Stimulated activated effector memory CD8-positive, alpha-beta T cell treated with anti-CD3 and anti-CD28 coated beads, Interleukin-12 subunit alpha, Interleukin-12 subunit beta, amount 100 ng/mL, for 72 hours (primary cell): ENCODE measurements around the gene PTPRN2.
"Not testable (repeated sequence)": the region's sequence is repeated elsewhere in the genome, so short reads cannot be mapped to it uniquely, and the experiment has no call there.

Experiments
- ATAC-seq: fragments of 150-1000 bp; cut with Tn5 transposase; 2 replicates; pipeline ENCODE4 v1.10.0; 2021
- DNase-seq, 2 donors: peaks; one replicate each; pipeline ENCODE4 v3.0.0; 2021 to 2022; ENCODE audit warnings: low spot score in 2 of 2
- H3K27ac Mint-ChIP-seq: one replicate; pipeline ENCODE4 v1.8.0; 2022; ENCODE audit warnings: mild to moderate bottlenecking, mixed read lengths
- H3K36me3 Mint-ChIP-seq: one replicate; pipeline ENCODE4 v1.8.0; 2022; ENCODE audit warnings: mild to moderate bottlenecking, mixed read lengths
- H3K4me1 Mint-ChIP-seq: one replicate; pipeline ENCODE4 v1.8.0; 2022; ENCODE audit warnings: mixed read lengths
- H3K4me3 Mint-ChIP-seq: one replicate; pipeline ENCODE4 v1.8.0; 2022; ENCODE audit warnings: mild to moderate bottlenecking, mixed read lengths
- H3K9me3 Mint-ChIP-seq: one replicate; pipeline ENCODE4 v1.8.0; 2022; ENCODE audit warnings: mixed read lengths

Gene PTPRN2

DNA sequence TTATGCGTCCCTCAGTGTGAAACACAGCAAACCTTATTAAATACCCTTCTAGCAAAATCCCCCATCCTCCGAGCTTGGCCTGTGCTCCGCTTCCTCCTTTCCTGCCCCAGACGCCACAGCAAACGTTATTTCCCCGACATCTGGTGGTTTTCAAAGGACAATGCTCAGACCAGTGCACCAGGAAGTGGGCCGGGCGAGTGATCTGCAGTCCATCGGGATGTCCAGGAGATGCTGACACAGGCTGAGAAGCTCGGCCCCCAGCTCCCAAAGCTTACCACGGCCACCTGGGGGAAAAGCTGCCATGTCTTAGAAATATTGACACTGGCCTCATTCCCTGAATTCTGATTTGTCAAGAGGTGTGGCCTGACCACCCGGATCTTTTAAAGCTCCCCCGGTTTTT, 129.5 kb downstream of the PTPRN2 start:
- Mint-ChIP-seq H3K27ac (no peak overlapping the region), H3K4me1 (no peaks in the 10 kb centered on the region), H3K9me3 (peaks cover under 1% of the 10 kb centered on the region), H3K4me3 (no peak overlapping the region), H3K36me3 (no peaks in the 10 kb centered on the region)
- ATAC-seq (no peak), DNase-seq (no peak)

- H3K36me3 Mint-ChIP-seq, H3K9me3 Mint-ChIP-seq: not testable (repeated sequence)
These were observed 130.0 kb downstream of the PTPRN2 start for GRCh38 chr7:158457586-158457985.

DNA sequence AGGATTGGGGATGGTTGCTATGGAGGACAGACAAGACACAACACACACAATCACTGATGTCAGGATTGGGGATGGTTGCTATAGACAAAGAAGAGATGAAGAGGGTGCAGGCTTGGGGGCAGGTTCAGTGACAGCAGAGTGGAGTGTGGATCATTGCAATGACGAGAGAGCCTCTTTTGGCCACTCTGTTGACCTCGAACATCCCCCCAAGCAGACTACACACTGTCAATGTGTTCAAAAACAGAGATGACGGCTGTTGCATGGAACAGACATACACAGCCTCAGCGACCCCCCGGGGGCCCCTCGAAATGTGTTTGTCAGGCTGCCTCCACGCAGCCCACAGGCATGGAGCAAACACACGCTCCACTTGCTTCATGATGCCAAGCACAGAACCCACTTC, 133.0 kb downstream of the PTPRN2 start:
- no peak overlapping the region for H3K4me3 Mint-ChIP-seq
- H3K9me3 Mint-ChIP-seq: no peaks in the 10 kb centered on the region
- H3K4me1 Mint-ChIP-seq: no peaks in the 10 kb centered on the region
- ATAC-seq: no peak
- no peaks in the 10 kb centered on the region for H3K36me3 Mint-ChIP-seq
- H3K27ac Mint-ChIP-seq: no peak overlapping the region
- DNase-seq: no peak

More at GRCh38 chr7:158457586-158457985, 130.0 kb downstream of the PTPRN2 start:
- not testable (repeated sequence) for H3K4me1 Mint-ChIP-seq, DNase-seq, ATAC-seq, H3K4me3 Mint-ChIP-seq, H3K27ac Mint-ChIP-seq

DNA sequence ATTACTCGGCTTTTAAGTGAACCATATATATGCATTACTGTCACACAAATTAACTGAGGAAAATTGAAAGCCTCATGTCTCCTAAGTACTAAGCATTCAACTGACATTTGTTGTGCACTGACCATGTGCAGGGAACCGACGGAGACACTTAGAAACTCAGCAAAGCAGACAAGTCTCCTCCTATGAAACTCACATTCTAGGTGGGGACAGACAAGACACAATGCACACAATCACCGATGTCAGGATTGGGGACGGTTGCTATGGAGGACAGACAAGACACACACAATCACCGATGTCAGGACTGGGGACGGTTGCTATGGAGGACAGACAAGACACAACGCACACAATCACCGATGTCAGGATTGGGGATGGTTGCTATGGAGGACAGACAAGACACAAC, 134.0 kb downstream of the PTPRN2 start:
- DNase-seq: no peak
- H3K4me1 Mint-ChIP-seq: no peaks in the 10 kb centered on the region
- no peak overlapping the region for H3K4me3 Mint-ChIP-seq
- no peaks in the 10 kb centered on the region for H3K9me3 Mint-ChIP-seq
- no peak for ATAC-seq
- no peaks in the 10 kb centered on the region for H3K36me3 Mint-ChIP-seq
- no peak overlapping the region for H3K27ac Mint-ChIP-seq

DNA sequence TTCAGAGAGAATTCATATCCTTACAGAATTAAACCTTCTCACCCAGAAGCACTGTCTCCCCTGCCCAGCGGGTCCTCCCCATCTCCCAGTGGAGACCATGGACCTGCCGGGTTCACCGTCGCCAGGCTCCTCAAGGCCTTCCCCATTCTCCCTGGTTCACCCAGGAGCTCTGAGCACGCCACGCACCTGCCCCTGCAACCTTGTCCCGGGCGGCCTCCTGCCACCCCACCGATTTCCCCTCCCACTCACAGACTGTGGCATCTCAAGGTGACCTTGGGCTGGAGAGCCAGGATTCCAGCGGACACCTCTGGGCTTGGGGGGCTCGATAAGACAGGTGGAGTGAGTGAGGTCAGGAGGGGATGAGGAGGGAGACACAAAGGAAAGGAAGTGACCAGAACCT, 135.3 kb downstream of the PTPRN2 start:
- ATAC-seq (no peak), DNase-seq (no peak)
- H3K4me1 Mint-ChIP-seq: no peaks in the 10 kb centered on the region
- H3K27ac Mint-ChIP-seq: no peak overlapping the region
- H3K4me3 Mint-ChIP-seq: no peak overlapping the region
- H3K36me3 Mint-ChIP-seq: no peaks in the 10 kb centered on the region
- H3K9me3 Mint-ChIP-seq: no peaks in the 10 kb centered on the region

DNA sequence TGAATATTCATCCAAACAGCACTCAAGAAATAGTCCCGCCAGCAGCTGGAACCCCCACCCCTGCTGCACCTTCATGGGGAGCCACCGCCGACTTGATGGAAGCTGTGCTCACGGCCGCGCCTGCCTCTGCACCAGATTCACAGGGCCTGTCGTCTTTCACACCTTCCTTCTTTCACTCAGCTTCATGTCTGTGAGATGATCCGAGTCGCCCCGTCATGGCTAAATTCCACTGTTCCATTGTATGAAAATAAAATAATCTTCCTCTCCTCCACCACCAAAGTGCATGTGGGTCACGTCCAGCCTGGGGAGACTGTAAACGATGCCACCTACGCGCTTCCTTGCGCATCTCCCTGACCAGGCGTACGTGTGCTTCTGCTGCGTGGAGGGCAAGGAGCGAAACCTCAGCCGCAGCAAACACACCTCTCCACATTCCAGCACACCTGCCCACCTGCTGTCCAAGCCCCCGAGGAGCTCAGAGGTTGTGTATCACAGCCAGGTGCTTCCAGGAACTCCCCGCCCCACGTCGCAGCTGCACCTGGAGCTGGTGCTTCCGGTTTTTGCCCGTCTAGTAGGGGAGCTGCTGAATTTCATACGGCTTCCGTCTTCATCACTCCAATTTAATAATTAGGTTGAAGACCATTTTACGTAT, 137.0 kb downstream of the PTPRN2 start:
- DNase-seq: no peak
- Mint-ChIP-seq H3K36me3 (no peaks in the 10 kb centered on the region), H3K9me3 (no peaks in the 10 kb centered on the region), H3K27ac (no peak overlapping the region), H3K4me3 (no peak overlapping the region), H3K4me1 (no peaks in the 10 kb centered on the region)
- ATAC-seq: no peak

DNA sequence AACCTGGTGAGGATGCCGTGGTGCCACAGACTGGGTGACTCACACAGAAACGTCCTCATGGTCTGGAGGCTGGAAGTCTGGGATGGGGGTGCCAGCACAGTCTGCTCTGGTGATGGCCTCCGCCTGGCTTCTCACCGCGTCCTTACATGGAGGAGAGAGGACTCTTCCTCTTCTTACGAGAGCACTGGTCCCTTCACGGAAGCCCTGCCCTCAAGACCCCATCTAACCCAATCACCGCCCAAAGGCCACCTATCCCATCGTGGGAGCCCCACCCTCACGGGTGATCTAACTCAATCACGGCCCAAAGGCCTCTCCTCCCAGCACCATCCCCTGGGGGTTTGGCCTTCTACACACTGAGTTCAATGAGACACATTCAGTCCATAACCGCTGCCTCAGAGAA, 137.7 kb downstream of the PTPRN2 start:
- Mint-ChIP-seq H3K4me1 (no peaks in the 10 kb centered on the region), H3K36me3 (no peaks in the 10 kb centered on the region), H3K27ac (no peak overlapping the region), H3K4me3 (no peak overlapping the region), H3K9me3 (no peaks in the 10 kb centered on the region)
- no peak for DNase-seq
- ATAC-seq: no peak

DNA sequence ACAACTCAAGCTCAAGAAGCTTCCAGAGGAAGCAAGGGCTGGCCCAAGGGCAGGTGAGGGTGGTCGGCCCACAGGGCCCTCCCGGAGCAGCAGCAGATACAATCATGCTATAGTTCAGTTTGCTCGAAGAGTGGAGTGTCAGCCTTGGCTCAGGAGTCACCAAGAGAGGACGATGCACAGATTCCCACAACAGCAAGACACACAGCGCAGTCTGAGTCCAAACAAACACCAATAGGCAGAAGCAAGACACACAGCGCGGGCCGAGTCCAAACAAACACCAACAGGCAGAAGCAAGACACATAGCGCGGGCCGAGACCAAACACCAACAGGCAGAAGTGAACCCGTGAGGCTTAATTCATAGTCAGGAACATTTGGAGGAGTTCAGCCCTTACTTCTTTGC, 138.4 kb downstream of the PTPRN2 start:
- Mint-ChIP-seq H3K27ac (no peak overlapping the region), H3K36me3 (no peaks in the 10 kb centered on the region), H3K4me3 (no peak overlapping the region), H3K9me3 (no peaks in the 10 kb centered on the region), H3K4me1 (no peaks in the 10 kb centered on the region)
- no peak for ATAC-seq
- no peak for DNase-seq

DNA sequence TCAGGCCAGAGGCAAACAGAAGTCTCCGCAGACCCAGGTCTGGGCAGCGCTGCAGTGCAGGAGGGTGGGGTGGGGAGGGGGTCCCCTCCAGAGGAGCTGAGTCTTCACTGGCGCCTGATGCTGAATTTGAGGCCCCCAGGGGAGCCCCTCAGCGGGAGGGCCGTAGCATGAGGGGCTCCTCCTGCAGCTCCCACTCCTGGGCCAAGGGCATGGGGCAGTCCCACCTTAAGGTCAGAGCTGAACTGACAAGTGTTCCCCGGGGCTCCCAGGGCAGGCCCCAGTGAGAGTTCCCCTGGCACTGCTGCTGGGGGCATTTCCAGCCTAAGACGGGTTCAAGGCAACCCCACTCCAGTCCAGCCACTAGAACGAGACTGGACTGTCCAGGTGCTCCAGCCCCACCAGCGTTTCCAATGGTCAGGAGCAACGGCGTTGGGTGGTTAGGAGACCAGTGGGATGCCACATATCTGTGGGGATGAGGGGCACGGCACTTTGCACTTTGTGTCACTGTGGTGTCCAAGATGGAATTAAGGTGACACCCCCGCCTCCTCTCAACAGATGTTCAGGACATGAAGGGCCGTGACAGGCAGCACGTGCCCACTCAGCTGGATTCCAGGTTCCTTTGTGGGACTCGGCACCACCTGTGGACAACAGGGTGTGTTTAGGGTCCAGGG, 139.1 kb downstream of the PTPRN2 start:
- no peaks in the 10 kb centered on the region for H3K36me3 Mint-ChIP-seq
- ATAC-seq: no peak
- no peak for DNase-seq
- H3K4me3 Mint-ChIP-seq: no peak overlapping the region
- no peaks in the 10 kb centered on the region for H3K9me3 Mint-ChIP-seq
- H3K27ac Mint-ChIP-seq: no peak overlapping the region
- no peaks in the 10 kb centered on the region for H3K4me1 Mint-ChIP-seq

- no peak overlapping the region for H3K27ac Mint-ChIP-seq
- no peaks in the 10 kb centered on the region for H3K4me1 Mint-ChIP-seq
- H3K36me3 Mint-ChIP-seq: no peaks in the 10 kb centered on the region
- no peak overlapping the region for H3K4me3 Mint-ChIP-seq
- H3K9me3 Mint-ChIP-seq: no peaks in the 10 kb centered on the region
- DNase-seq: no peak
- no peak for ATAC-seq
These were observed 140.0 kb downstream of the PTPRN2 start for GRCh38 chr7:158447506-158448171.

- H3K4me3 Mint-ChIP-seq: no peak overlapping the region
- no peaks in the 10 kb centered on the region for H3K36me3 Mint-ChIP-seq
- ATAC-seq: no peak
- H3K4me1 Mint-ChIP-seq: no peaks in the 10 kb centered on the region
- no peak overlapping the region for H3K27ac Mint-ChIP-seq
- H3K9me3 Mint-ChIP-seq: no peaks in the 10 kb centered on the region
- DNase-seq: no peak
These were observed 140.5 kb downstream of the PTPRN2 start for GRCh38 chr7:158447151-158447505.

- DNase-seq: no peak
- H3K9me3 Mint-ChIP-seq: no peaks in the 10 kb centered on the region
- H3K4me1 Mint-ChIP-seq: no peaks in the 10 kb centered on the region
- no peak overlapping the region for H3K4me3 Mint-ChIP-seq
- no peak for ATAC-seq
- H3K27ac Mint-ChIP-seq: no peak overlapping the region
- no peaks in the 10 kb centered on the region for H3K36me3 Mint-ChIP-seq
These were observed 140.9 kb downstream of the PTPRN2 start for GRCh38 chr7:158446706-158447105.

DNA sequence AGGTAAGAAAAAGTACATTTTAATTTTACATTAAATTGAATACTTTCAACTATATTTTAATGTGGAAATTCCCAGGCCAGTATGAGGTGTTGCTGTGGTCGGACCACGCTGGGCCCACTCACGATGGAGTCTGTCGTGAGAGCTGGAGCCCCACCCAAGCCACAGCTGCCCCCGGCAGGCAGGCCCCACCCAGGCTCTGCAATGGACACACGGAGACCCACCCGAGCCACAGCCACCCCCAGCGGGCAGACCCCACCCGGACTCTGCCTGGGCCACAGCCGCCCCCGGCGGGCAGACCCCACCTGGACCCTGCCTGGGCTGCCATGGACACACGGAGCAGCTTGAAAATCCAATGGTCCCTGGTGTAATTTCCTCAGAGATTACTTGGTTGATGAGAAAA, 141.3 kb downstream of the PTPRN2 start:
- no peak for ATAC-seq
- no peak overlapping the region for H3K27ac Mint-ChIP-seq
- H3K9me3 Mint-ChIP-seq: no peaks in the 10 kb centered on the region
- no peaks in the 10 kb centered on the region for H3K4me1 Mint-ChIP-seq
- DNase-seq: no peak
- H3K36me3 Mint-ChIP-seq: no peaks in the 10 kb centered on the region
- H3K4me3 Mint-ChIP-seq: no peak overlapping the region

- no peaks in the 10 kb centered on the region for H3K36me3 Mint-ChIP-seq
- H3K4me3 Mint-ChIP-seq: no peak overlapping the region
- no peak for DNase-seq
- ATAC-seq: peak; percentile 5
- no peaks in the 10 kb centered on the region for H3K9me3 Mint-ChIP-seq
- no peak overlapping the region for H3K27ac Mint-ChIP-seq
- no peaks in the 10 kb centered on the region for H3K4me1 Mint-ChIP-seq
These were observed 142.0 kb downstream of the PTPRN2 start for GRCh38 chr7:158445421-158446175.

DNA sequence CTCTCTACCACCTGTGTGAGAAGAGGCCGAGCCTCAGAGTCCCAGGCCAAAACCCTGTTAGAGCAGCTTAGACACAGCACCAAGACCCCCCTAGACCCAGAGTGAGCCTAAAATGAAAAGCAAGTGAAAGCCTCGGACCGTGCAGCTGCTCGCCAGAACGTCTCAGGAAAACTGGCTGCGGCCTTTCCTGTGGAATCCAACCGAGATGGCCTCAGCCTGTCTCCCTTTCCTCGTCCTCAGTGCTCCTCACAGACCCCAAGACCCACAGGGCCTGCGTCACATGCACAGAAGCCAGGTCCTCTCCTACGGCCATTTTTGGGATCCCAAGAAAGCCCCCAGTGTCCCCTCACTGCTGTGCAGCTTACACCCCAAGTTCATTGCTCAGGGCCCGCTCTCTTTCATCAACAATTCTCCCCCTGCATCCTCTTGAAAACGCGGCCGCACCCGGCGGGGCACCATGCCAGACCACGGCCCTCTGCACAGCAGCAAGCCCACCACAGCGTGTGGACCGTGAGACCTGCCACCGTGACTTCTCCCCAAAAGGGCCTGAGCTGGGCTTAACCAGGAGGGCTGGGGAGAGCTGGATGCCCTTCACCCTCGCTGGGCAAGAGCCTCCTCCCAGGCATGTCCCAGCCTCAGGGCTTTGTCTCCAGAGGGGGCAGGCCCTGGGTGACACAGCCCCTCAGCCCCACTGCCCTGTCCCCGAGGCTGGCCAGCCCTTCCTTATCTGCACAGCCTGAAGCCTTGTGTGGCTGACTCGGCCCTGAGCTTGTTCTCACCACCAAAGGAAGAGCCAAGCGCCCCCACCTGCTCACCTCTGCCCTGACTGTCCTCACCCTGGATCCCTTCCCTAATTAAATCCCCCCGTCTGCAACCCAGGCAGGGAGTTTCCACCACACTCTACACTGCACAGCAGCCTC, 142.9 kb downstream of the PTPRN2 start:
- H3K4me1 Mint-ChIP-seq: no peaks in the 10 kb centered on the region
- H3K27ac Mint-ChIP-seq: no peak overlapping the region

More for the DNA sequence above, 142.9 kb downstream of the PTPRN2 start:
- ATAC-seq: peak; percentile 6
- peaks cover 5% of the 10 kb centered on the region for H3K9me3 Mint-ChIP-seq
- no peak for DNase-seq
- no peak overlapping the region for H3K4me3 Mint-ChIP-seq
- H3K36me3 Mint-ChIP-seq: no peaks in the 10 kb centered on the region
